ENCODE results near the gene SAMD9. TPM values are rescaled to one million over a fixed set of nuclear protein-coding genes. Genes with fewer than 3 reads are reported as not detected.
"Not testable (repeated sequence)": the region's sequence is repeated elsewhere in the genome, so short reads cannot be mapped to it uniquely, and the experiment has no call there.

Gene SAMD9
- total RNA-seq, 1 experiment from 2014 or later, result 1.9 TPM

DNA sequence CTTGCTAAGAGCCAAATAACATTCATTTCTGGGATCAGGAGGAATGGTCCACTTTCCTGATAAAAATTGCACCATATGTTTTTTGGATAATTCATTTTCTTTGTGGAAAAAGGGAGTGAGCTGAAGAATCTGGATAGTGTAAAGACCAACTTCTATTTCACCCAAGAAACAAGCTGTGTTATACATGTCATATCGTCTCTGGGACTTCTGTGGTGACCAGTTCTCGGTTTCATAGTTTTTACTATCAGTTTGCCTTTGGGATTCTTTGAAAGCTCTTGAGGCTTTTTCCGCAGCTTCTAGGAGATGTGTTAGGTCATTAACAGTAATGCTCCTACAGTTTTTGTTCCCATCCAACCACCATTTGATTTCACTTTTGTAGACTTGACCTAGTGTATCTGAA, 14.4 kb upstream of the SAMD9 start:
- Histone ChIP-seq H3K27me3 (replicated peaks; ENCODE audit: insufficient read depth, low read depth, low read length, poor library complexity) (peaks cover 23% of the 10 kb centered on the region), H3K9me3 (ENCODE audit: low read depth, low read length, poor library complexity, severe bottlenecking) (peaks cover 4% of the 10 kb centered on the region), H3K4me1 (ENCODE audit: insufficient read depth, low read length, poor library complexity, severe bottlenecking) (no peaks in the 10 kb centered on the region), H3K4me3 (ENCODE audit: low read depth, low read length, poor library complexity, severe bottlenecking) (no peak overlapping the region), H3K27ac (ENCODE audit: low read depth, low read length, poor library complexity, severe bottlenecking) (no peak overlapping the region), H3K36me3 (ENCODE audit: insufficient read depth, low read length, poor library complexity, severe bottlenecking) (no peaks in the 10 kb centered on the region)
- CTCF ChIA-PET, result no interaction called here
- POLR2A ChIA-PET (ENCODE audit: low non-redundant PET), result no interaction called here
- BruUV-seq (replicated peaks), result no TSS peak
- intact Hi-C loops (cut with micrococcal nuclease; ENCODE audit: unreplicated experiment), result no loop called here
- TF ChIP-seq CTCF (conservative IDR thresholded peaks at IDR 0.05; ENCODE audit: low read depth, low read length) (no peak), EZH2 (IDR thresholded peaks at IDR 0.05; ENCODE audit: borderline replicate concordance, low read depth, low read length, poor library complexity, severe bottlenecking) (no peak)
- no peak for DNase-seq (ENCODE audit: low spot score)

DNA sequence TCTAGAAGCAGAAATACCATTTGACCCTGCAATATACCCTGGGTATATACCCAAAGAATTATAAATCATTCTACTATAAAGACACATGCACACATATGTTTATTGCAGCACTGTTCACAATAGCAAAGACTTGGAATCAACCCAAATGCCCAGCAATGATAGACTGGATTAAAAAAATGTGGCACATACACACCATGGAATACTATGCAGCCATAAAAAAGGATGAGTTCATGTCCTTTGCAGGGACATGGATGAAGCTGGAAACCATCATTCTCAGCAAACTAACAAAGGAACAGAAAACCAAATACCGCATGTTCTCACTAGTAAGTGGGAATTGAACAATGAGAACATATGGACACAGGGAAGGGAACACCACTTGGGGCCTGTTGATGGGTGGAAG, 9.2 kb upstream of the SAMD9 start:
- H3K36me3 ChIP-seq (ENCODE audit: insufficient read depth, low read length, poor library complexity, severe bottlenecking); CTCF ChIA-PET; H3K4me3 ChIP-seq (ENCODE audit: low read depth, low read length, poor library complexity, severe bottlenecking); intact Hi-C loops (cut with micrococcal nuclease; ENCODE audit: unreplicated experiment); H3K27ac ChIP-seq (ENCODE audit: low read depth, low read length, poor library complexity, severe bottlenecking); BruUV-seq (replicated peaks); H3K9me3 ChIP-seq (ENCODE audit: low read depth, low read length, poor library complexity, severe bottlenecking); DNase-seq (ENCODE audit: low spot score); H3K27me3 ChIP-seq (replicated peaks; ENCODE audit: insufficient read depth, low read depth, low read length, poor library complexity); H3K4me1 ChIP-seq (ENCODE audit: insufficient read depth, low read length, poor library complexity, severe bottlenecking); POLR2A ChIA-PET (ENCODE audit: low non-redundant PET): not testable (repeated sequence)

DNA sequence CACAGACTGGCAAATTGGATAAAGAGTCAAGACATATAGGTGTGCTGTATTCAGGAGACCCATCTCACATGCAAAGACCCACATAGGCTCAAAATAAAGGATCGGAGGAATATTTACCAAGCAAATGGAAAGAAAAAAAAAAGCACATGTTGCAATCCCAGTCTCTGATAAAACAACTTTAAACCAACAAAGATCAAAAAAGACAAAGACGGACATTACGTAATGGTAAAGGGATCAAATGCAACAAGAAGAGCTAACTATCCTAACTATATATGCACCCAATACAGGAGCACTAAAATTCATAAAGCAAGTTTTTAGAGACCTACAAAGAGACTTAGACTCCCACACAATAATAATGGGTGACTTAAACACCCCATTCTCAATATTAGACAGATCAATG, 5.8 kb upstream of the SAMD9 start:
- H3K4me3 ChIP-seq (ENCODE audit: low read depth, low read length, poor library complexity, severe bottlenecking); CTCF ChIA-PET; intact Hi-C loops (cut with micrococcal nuclease; ENCODE audit: unreplicated experiment); H3K27me3 ChIP-seq (replicated peaks; ENCODE audit: insufficient read depth, low read depth, low read length, poor library complexity); H3K36me3 ChIP-seq (ENCODE audit: insufficient read depth, low read length, poor library complexity, severe bottlenecking); H3K9me3 ChIP-seq (ENCODE audit: low read depth, low read length, poor library complexity, severe bottlenecking); H3K4me1 ChIP-seq (ENCODE audit: insufficient read depth, low read length, poor library complexity, severe bottlenecking); BruUV-seq (replicated peaks); POLR2A ChIA-PET (ENCODE audit: low non-redundant PET); H3K27ac ChIP-seq (ENCODE audit: low read depth, low read length, poor library complexity, severe bottlenecking); DNase-seq (ENCODE audit: low spot score): not testable (repeated sequence)

DNA sequence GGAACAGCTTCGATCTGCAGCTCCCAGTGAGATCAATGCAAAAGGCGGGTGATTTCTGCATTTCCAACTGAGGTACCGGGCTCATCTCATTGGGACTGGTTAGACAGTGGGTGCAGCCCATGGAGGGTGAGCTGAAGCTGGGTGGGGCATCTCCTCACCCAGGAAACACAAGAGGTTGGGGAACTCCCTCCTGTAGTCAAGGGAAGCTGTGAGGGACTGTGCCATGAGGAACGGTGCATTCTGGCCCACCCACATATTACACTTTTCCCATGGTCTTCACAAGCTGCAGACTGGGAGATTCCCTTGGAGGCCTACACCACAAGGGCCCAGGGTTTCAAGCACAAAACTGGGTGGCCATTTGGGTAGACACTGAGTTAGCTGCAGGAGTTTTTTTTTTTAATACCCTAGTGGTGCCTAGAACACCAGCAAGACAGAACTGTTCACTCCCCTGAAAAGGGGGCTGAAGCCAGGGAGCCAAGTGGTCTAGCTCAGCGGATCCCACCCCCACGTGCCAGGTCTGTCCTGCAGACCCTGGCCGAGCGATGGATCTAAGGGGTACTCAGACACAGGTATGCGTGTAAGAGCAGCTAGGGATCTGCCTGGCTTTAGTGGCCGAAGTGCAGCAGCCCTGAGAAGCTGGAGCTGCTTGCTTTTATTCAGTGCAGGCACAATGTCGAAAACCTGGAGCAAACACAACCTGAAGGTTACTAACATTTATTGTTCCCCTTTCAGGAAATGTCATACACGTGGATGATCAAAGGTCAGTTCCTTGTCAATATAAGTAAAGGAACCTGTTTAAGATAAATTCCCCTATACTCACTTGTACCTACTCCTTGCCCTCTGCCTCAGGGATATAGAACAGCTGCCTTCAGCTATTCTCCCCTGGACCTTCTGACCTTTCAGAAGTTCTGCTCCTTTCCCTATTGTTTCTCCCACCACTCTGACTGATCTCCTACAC, 3.1 kb upstream of the SAMD9 start:
- ChIA-PET CTCF (no interaction called here), POLR2A (ENCODE audit: low non-redundant PET) (no interaction called here)
- H3K27me3 ChIP-seq (replicated peaks; ENCODE audit: insufficient read depth, low read depth, low read length, poor library complexity), result no peaks in the 10 kb centered on the region
- H3K9me3 ChIP-seq (ENCODE audit: low read depth, low read length, poor library complexity, severe bottlenecking), result no peaks in the 10 kb centered on the region
- intact Hi-C loops (cut with micrococcal nuclease; ENCODE audit: unreplicated experiment), result no loop called here
- TF ChIP-seq EZH2 (IDR thresholded peaks at IDR 0.05; ENCODE audit: borderline replicate concordance, low read depth, low read length, poor library complexity, severe bottlenecking), result no peak
- no peak for TF ChIP-seq CTCF (conservative IDR thresholded peaks at IDR 0.05; ENCODE audit: low read depth, low read length)
- H3K4me1 ChIP-seq (ENCODE audit: insufficient read depth, low read length, poor library complexity, severe bottlenecking), result no peaks in the 10 kb centered on the region
- BruUV-seq (replicated peaks), result no TSS peak
- no peaks in the 10 kb centered on the region for H3K36me3 ChIP-seq (ENCODE audit: insufficient read depth, low read length, poor library complexity, severe bottlenecking)
- H3K4me3 ChIP-seq (ENCODE audit: low read depth, low read length, poor library complexity, severe bottlenecking), result no peak overlapping the region
- no peak overlapping the region for H3K27ac ChIP-seq (ENCODE audit: low read depth, low read length, poor library complexity, severe bottlenecking)
- no peak for DNase-seq (ENCODE audit: low spot score)

Measured in A673 (cell line).